SIG-M5 treated with dmso at 0.1 percent for 504 hours (cell line): ENCODE measurements around the gene EIF4E3.

Experiments
- DNase-seq: peaks from one replicate; lab custom pipeline; 2025; ENCODE audit not compliant: unreplicated experiment; lab: John Stamatoyannopoulos, UW

The EIF4E3 gene

GRCh38 chr3:71723452-71724170, 1.6 kb downstream of the EIF4E3 start:
- no peak for DNase-seq

- no peak for DNase-seq
These were observed 2.5 kb downstream of the EIF4E3 start for GRCh38 chr3:71722693-71723092.

GRCh38 chr3:71721651-71722157, 3.5 kb downstream of the EIF4E3 start:
- no peak for DNase-seq

GRCh38 chr3:71721002-71721401, 4.2 kb downstream of the EIF4E3 start:
- DNase-seq = no peak

- DNase-seq = no peak
These were observed 7.1 kb downstream of the EIF4E3 start for GRCh38 chr3:71718072-71718471.

- DNase-seq = no peak
These were observed 10.6 kb downstream of the EIF4E3 start for GRCh38 chr3:71714595-71714994.

GRCh38 chr3:71713041-71713440, 12.2 kb downstream of the EIF4E3 start:
- DNase-seq = no peak

- DNase-seq = peak; percentile 71
These were observed 14.2 kb downstream of the EIF4E3 start for GRCh38 chr3:71710906-71711494.

- no peak for DNase-seq
These were observed 15.2 kb downstream of the EIF4E3 start for GRCh38 chr3:71709908-71710511.

GRCh38 chr3:71708476-71709105, 16.6 kb downstream of the EIF4E3 start:
- no peak for DNase-seq

GRCh38 chr3:71707595-71707994, 17.6 kb downstream of the EIF4E3 start:
- no peak for DNase-seq

- DNase-seq = no peak
These were observed 19.5 kb downstream of the EIF4E3 start for GRCh38 chr3:71705681-71706080.

GRCh38 chr3:71704915-71705314, 20.3 kb downstream of the EIF4E3 start:
- no peak for DNase-seq

GRCh38 chr3:71703797-71704196, 21.4 kb downstream of the EIF4E3 start:
- DNase-seq = no peak

- DNase-seq = no peak
These were observed 22.8 kb downstream of the EIF4E3 start for GRCh38 chr3:71702131-71703024.

GRCh38 chr3:71701251-71701762, 23.9 kb downstream of the EIF4E3 start:
- no peak for DNase-seq

GRCh38 chr3:71695000-71695482, 30.2 kb downstream of the EIF4E3 start:
- DNase-seq = no peak

- DNase-seq = no peak
These were observed 30.7 kb downstream of the EIF4E3 start for GRCh38 chr3:71694358-71694999.

- DNase-seq = no peak
These were observed 31.6 kb downstream of the EIF4E3 start for GRCh38 chr3:71693641-71694040.

- no peak for DNase-seq
These were observed 33.1 kb downstream of the EIF4E3 start for GRCh38 chr3:71692139-71692538.
